ENCODE results near the gene RPL15. TPM values are rescaled to one million over a fixed set of nuclear protein-coding genes. Genes with fewer than 3 reads are reported as not detected.

Gene RPL15
- total RNA-seq, 1 donor from 2014 or later = 5,928 TPM

- DNase-seq (ENCODE audit: low spot score) = no peak
- Histone ChIP-seq H3K4me2 (no peak overlapping the region), H3K36me3 (peaks cover 5% of the 10 kb centered on the region), H3K4me1 (peaks cover 13% of the 10 kb centered on the region), H3K9ac (no peak overlapping the region), H3K9me3 (ENCODE audit: low read depth) (no peaks in the 10 kb centered on the region), H2AFZ (replicated peaks) (no peak overlapping the region), H3K4me3 (no peak overlapping the region), H3F3A (ENCODE audit: low read depth) (no peaks in the 10 kb centered on the region), H3K27ac (no peak overlapping the region), H3K79me2 (ENCODE audit: low read depth) (peaks cover 100% of the 10 kb centered on the region), H3K27me3 (no peaks in the 10 kb centered on the region), H4K20me1 (ENCODE audit: low read depth) (peaks cover 40% of the 10 kb centered on the region)
- no peak for TF ChIP-seq EZH2 (IDR thresholded peaks at IDR 0.05)
- no peak for TF ChIP-seq CTCF (IDR thresholded peaks at IDR 0.05)
- TF ChIP-seq EZH2phosphoT487 (IDR thresholded peaks at IDR 0.05) = no peak
- Mint-ChIP-seq H3K9me3 (peaks cover 30% of the 10 kb centered on the region), H3K27me3 (ENCODE audit: insufficient read depth, low read depth) (no peaks in the 10 kb centered on the region), H3K4me3 (no peak overlapping the region), H3K36me3 (peaks cover 33% of the 10 kb centered on the region), H3K27ac (no peak overlapping the region), H3K4me1 (peaks cover 6% of the 10 kb centered on the region)
Measured at GRCh38 chr3:23876923-23877322, 40.0 kb upstream of the RPL15 start.

- no peaks in the 10 kb centered on the region for H3F3A ChIP-seq (ENCODE audit: low read depth)
- H3K9me3 Mint-ChIP-seq = peaks cover 30% of the 10 kb centered on the region
- H3K4me1 Mint-ChIP-seq = peaks cover 6% of the 10 kb centered on the region
- H3K4me2 ChIP-seq = no peak overlapping the region
- H3K27me3 ChIP-seq = no peaks in the 10 kb centered on the region
- H3K36me3 Mint-ChIP-seq = peaks cover 33% of the 10 kb centered on the region
- no peak for DNase-seq (ENCODE audit: low spot score)
- no peak overlapping the region for H3K4me3 Mint-ChIP-seq
- H3K9ac ChIP-seq = no peak overlapping the region
- H2AFZ ChIP-seq (replicated peaks) = no peak overlapping the region
- no peak overlapping the region for H3K4me3 ChIP-seq
- H3K4me1 ChIP-seq = peaks cover 13% of the 10 kb centered on the region
- TF ChIP-seq CTCF (IDR thresholded peaks at IDR 0.05) (no peak), EZH2phosphoT487 (IDR thresholded peaks at IDR 0.05) (no peak), EZH2 (IDR thresholded peaks at IDR 0.05) (no peak)
- H3K27ac Mint-ChIP-seq = no peak overlapping the region
- H4K20me1 ChIP-seq (ENCODE audit: low read depth) = peaks cover 40% of the 10 kb centered on the region
- H3K79me2 ChIP-seq (ENCODE audit: low read depth) = peaks cover 100% of the 10 kb centered on the region
- H3K36me3 ChIP-seq = peaks cover 5% of the 10 kb centered on the region
- H3K27me3 Mint-ChIP-seq (ENCODE audit: insufficient read depth, low read depth) = no peaks in the 10 kb centered on the region
- no peaks in the 10 kb centered on the region for H3K9me3 ChIP-seq (ENCODE audit: low read depth)
- no peak overlapping the region for H3K27ac ChIP-seq
Measured at GRCh38 chr3:23877329-23877980, 39.5 kb upstream of the RPL15 start.

- no peak overlapping the region for H2AFZ ChIP-seq (replicated peaks)
- Mint-ChIP-seq H3K27ac (no peak overlapping the region), H3K27me3 (ENCODE audit: insufficient read depth, low read depth) (no peaks in the 10 kb centered on the region), H3K4me1 (no peaks in the 10 kb centered on the region), H3K9me3 (peaks cover 28% of the 10 kb centered on the region), H3K4me3 (no peak overlapping the region), H3K36me3 (peaks cover 38% of the 10 kb centered on the region)
- no peak overlapping the region for H3K4me2 ChIP-seq
- no peak overlapping the region for H3K27ac ChIP-seq
- H4K20me1 ChIP-seq (ENCODE audit: low read depth) = peaks cover 32% of the 10 kb centered on the region
- peaks cover 99% of the 10 kb centered on the region for H3K79me2 ChIP-seq (ENCODE audit: low read depth)
- TF ChIP-seq EZH2 (IDR thresholded peaks at IDR 0.05) (no peak), EZH2phosphoT487 (IDR thresholded peaks at IDR 0.05) (no peak), CTCF (IDR thresholded peaks at IDR 0.05) (no peak)
- H3K36me3 ChIP-seq = peaks cover 5% of the 10 kb centered on the region
- no peak overlapping the region for H3K4me3 ChIP-seq
- peaks cover 12% of the 10 kb centered on the region for H3F3A ChIP-seq (ENCODE audit: low read depth)
- H3K27me3 ChIP-seq = no peaks in the 10 kb centered on the region
- DNase-seq (ENCODE audit: low spot score) = no peak
- H3K9me3 ChIP-seq (ENCODE audit: low read depth) = no peaks in the 10 kb centered on the region
- H3K4me1 ChIP-seq = peaks cover 6% of the 10 kb centered on the region
- no peak overlapping the region for H3K9ac ChIP-seq
Measured at GRCh38 chr3:23879485-23879884, 37.4 kb upstream of the RPL15 start.
